Astrocyte (in vitro differentiated cells and primary cell): Measurements from ENCODE around the gene SRL. TPM values are rescaled to one million over a fixed set of nuclear protein-coding genes. Genes with fewer than 3 reads are reported as not detected.

Experiments
- DNase-seq: peaks from one replicate; pipeline ENCODE4 v3.0.0-alpha.2; 2010; ENCODE audit warnings: low read depth
- FAIRE-seq: peaks from 2 replicates; lab custom pipeline; 2011; peaks lifted over from hg19 to GRCh38; lab: Jason Lieb, UNC
- H2AFZ ChIP-seq: 2 replicates; pipeline ENCODE4 v1.6.0; 2012; ENCODE audit warnings: low read depth, low read length, inconsistent platforms
- H3K27ac ChIP-seq: 2 replicates; pipeline ENCODE4 v1.5.1; 2011; ENCODE audit warnings: low read depth, low read length, inconsistent platforms
- H3K27me3 ChIP-seq: 2 replicates; pipeline ENCODE4 v1.6.0; 2011; ENCODE audit warnings: low read length, inconsistent platforms; ENCODE audit not compliant: insufficient read depth
- H3K36me3 ChIP-seq: 2 replicates; pipeline ENCODE4 v1.5.1; 2011; ENCODE audit warnings: low read length, inconsistent platforms; ENCODE audit not compliant: insufficient read depth
- H3K4me1 ChIP-seq: 2 replicates; pipeline ENCODE4 v1.5.1; 2011; ENCODE audit warnings: low read length, inconsistent platforms; ENCODE audit not compliant: insufficient read depth
- H3K4me2 ChIP-seq: 2 replicates; pipeline ENCODE4 v1.6.0; 2012; ENCODE audit warnings: low read length, inconsistent platforms
- H3K4me3 ChIP-seq: 2 replicates; pipeline ENCODE4 v1.5.1; 2011; ENCODE audit warnings: low read depth, mild to moderate bottlenecking, low read length, inconsistent platforms; ENCODE audit not compliant: insufficient read depth
- H3K79me2 ChIP-seq: 2 replicates; pipeline ENCODE4 v1.6.0; 2012; ENCODE audit warnings: mild to moderate bottlenecking, low read length, inconsistent platforms; ENCODE audit not compliant: insufficient read depth
- H3K9ac ChIP-seq: 2 replicates; pipeline ENCODE4 v1.6.0; 2012; ENCODE audit warnings: mild to moderate bottlenecking, low read length, inconsistent platforms
- H3K9me3 ChIP-seq: 2 replicates; pipeline ENCODE4 v1.5.1; 2012; ENCODE audit warnings: low read depth, mild to moderate bottlenecking, low read length, inconsistent platforms; ENCODE audit not compliant: insufficient read depth
- H4K20me1 ChIP-seq: 2 replicates; pipeline ENCODE4 v1.6.0; 2012; ENCODE audit warnings: low read length, inconsistent platforms; ENCODE audit not compliant: insufficient read depth
- H3K27ac Mint-ChIP-seq: one replicate; pipeline ENCODE4 v1.8.0; 2021; ENCODE audit warnings: mild to moderate bottlenecking, mixed read lengths; ENCODE audit not compliant: unreplicated experiment
- H3K27me3 Mint-ChIP-seq: one replicate; pipeline ENCODE4 v1.8.0; 2021; ENCODE audit warnings: low read depth, mixed read lengths; ENCODE audit not compliant: unreplicated experiment
- H3K36me3 Mint-ChIP-seq: one replicate; pipeline ENCODE4 v1.8.0; 2021; ENCODE audit warnings: low read depth, mixed read lengths; ENCODE audit not compliant: unreplicated experiment
- H3K4me1 Mint-ChIP-seq: one replicate; pipeline ENCODE4 v1.8.0; 2021; ENCODE audit warnings: low read depth, mixed read lengths; ENCODE audit not compliant: unreplicated experiment
- H3K4me3 Mint-ChIP-seq: one replicate; pipeline ENCODE4 v1.8.0; 2021; ENCODE audit warnings: mild to moderate bottlenecking, moderate library complexity, mixed read lengths; ENCODE audit not compliant: unreplicated experiment
- H3K9me3 Mint-ChIP-seq: one replicate; pipeline ENCODE4 v1.8.0; 2021; ENCODE audit warnings: mild to moderate bottlenecking, mixed read lengths; ENCODE audit not compliant: unreplicated experiment
- CTCF ChIP-seq: IDR thresholded peaks from 2 replicates; pipeline ENCODE4 v1.5.1; 2011; ENCODE audit warnings: low read depth, mild to moderate bottlenecking, inconsistent platforms, low read length, moderate library complexity; ENCODE audit not compliant: insufficient read depth
- EZH2 ChIP-seq: IDR thresholded peaks from 2 replicates; pipeline ENCODE4 v1.6.1; 2012; ENCODE audit warnings: mild to moderate bottlenecking, low read length, inconsistent platforms; ENCODE audit not compliant: insufficient read depth
- total RNA-seq: library from RNA; stranded (reverse); gene quantifications from 2 replicates; pipeline ENCODE4 v1.2.1, GENCODE V29; 2021

Gene SRL
- total RNA-seq, 1 donor from 2014 or later: not detected

GRCh38 chr16:4226251-4227039 lies 15.4 kb downstream of the SRL start:
- H3K27me3 Mint-ChIP-seq: peaks cover 6% of the 10 kb centered on the region
- no peaks in the 10 kb centered on the region for H3K27me3 ChIP-seq
- H3K9ac ChIP-seq: no peak overlapping the region
- DNase-seq (no peak), FAIRE-seq (no peak)
- no peak overlapping the region for H3K4me3 ChIP-seq
- H4K20me1 ChIP-seq: no peaks in the 10 kb centered on the region
- no peak overlapping the region for H2AFZ ChIP-seq
- no peaks in the 10 kb centered on the region for H3K36me3 ChIP-seq
- no peaks in the 10 kb centered on the region for H3K79me2 ChIP-seq
- no peaks in the 10 kb centered on the region for H3K4me1 Mint-ChIP-seq
- H3K36me3 Mint-ChIP-seq: no peaks in the 10 kb centered on the region
- no peak for TF ChIP-seq EZH2
- TF ChIP-seq CTCF: no peak
- no peaks in the 10 kb centered on the region for H3K9me3 ChIP-seq
- no peak overlapping the region for H3K4me2 ChIP-seq
- H3K4me1 ChIP-seq: no peaks in the 10 kb centered on the region
- H3K27ac ChIP-seq: no peak overlapping the region
- H3K9me3 Mint-ChIP-seq: peaks cover 7% of the 10 kb centered on the region
- no peak overlapping the region for H3K4me3 Mint-ChIP-seq
- no peak overlapping the region for H3K27ac Mint-ChIP-seq

GRCh38 chr16:4225075-4225474 lies 16.8 kb downstream of the SRL start:
- Mint-ChIP-seq H3K27ac (no peak overlapping the region), H3K4me3 (no peak overlapping the region), H3K27me3 (peaks cover 8% of the 10 kb centered on the region), H3K4me1 (no peaks in the 10 kb centered on the region), H3K9me3 (peaks cover 4% of the 10 kb centered on the region), H3K36me3 (no peaks in the 10 kb centered on the region)
- DNase-seq: no peak
- H3K9ac ChIP-seq: no peak overlapping the region
- no peak overlapping the region for H3K27ac ChIP-seq
- H3K36me3 ChIP-seq: no peaks in the 10 kb centered on the region
- no peak overlapping the region for H3K4me2 ChIP-seq
- no peak for TF ChIP-seq CTCF
- H4K20me1 ChIP-seq: no peaks in the 10 kb centered on the region
- no peaks in the 10 kb centered on the region for H3K79me2 ChIP-seq
- H3K27me3 ChIP-seq: no peaks in the 10 kb centered on the region
- H3K4me3 ChIP-seq: no peak overlapping the region
- no peaks in the 10 kb centered on the region for H3K9me3 ChIP-seq
- no peaks in the 10 kb centered on the region for H3K4me1 ChIP-seq
- no peak overlapping the region for H2AFZ ChIP-seq
- FAIRE-seq: no peak

- TF ChIP-seq CTCF (no peak), EZH2 (no peak)
- no peak overlapping the region for H3K4me3 ChIP-seq
- H3K4me1 Mint-ChIP-seq: peaks cover 2% of the 10 kb centered on the region
- no peak overlapping the region for H3K4me2 ChIP-seq
- FAIRE-seq: no peak
- no peaks in the 10 kb centered on the region for H3K27me3 ChIP-seq
- no peaks in the 10 kb centered on the region for H3K36me3 Mint-ChIP-seq
- H3K36me3 ChIP-seq: no peaks in the 10 kb centered on the region
- H3K27ac ChIP-seq: no peak overlapping the region
- H3K4me3 Mint-ChIP-seq: no peak overlapping the region
- H4K20me1 ChIP-seq: no peaks in the 10 kb centered on the region
- H3K9ac ChIP-seq: no peak overlapping the region
- H2AFZ ChIP-seq: no peak overlapping the region
- peaks cover 2% of the 10 kb centered on the region for H3K9me3 Mint-ChIP-seq
- H3K4me1 ChIP-seq: peaks cover 7% of the 10 kb centered on the region
- H3K79me2 ChIP-seq: no peaks in the 10 kb centered on the region
- no peak for DNase-seq
- H3K9me3 ChIP-seq: no peaks in the 10 kb centered on the region
- no peak overlapping the region for H3K27ac Mint-ChIP-seq
- peaks cover 10% of the 10 kb centered on the region for H3K27me3 Mint-ChIP-seq
Observed at GRCh38 chr16:4220358-4220757, 21.5 kb downstream of the SRL start.
